Fibroblast of pulmonary artery (primary cell): Measurements from ENCODE around the gene LCLAT1.

Experiments
- DNase-seq: peaks from one replicate; pipeline ENCODE4 v3.0.0-alpha.2; 2010; ENCODE audit warnings: low read depth
- H3K4me3 ChIP-seq: replicated peaks from 2 replicates; pipeline ENCODE4 v1.5.1; 2011; ENCODE audit warnings: low read depth, mild to moderate bottlenecking, control low read depth, low read length, moderate library complexity
- CTCF ChIP-seq: IDR thresholded peaks from 2 replicates; pipeline ENCODE4 v1.5.1; 2011; ENCODE audit warnings: mild to moderate bottlenecking, control low read depth, low read length, inconsistent platforms; ENCODE audit errors: missing control alignments

LCLAT1 gene

GRCh38 chr2:30412684-30413570 lies 34.1 kb upstream of the LCLAT1 start:
- no peak for TF ChIP-seq CTCF
- H3K4me3 ChIP-seq, result no peak overlapping the region
- no peak for DNase-seq

- no peak overlapping the region for H3K4me3 ChIP-seq
- DNase-seq, result no peak
- no peak for TF ChIP-seq CTCF
These were observed 32.1 kb upstream of the LCLAT1 start for GRCh38 chr2:30414961-30415360.

GRCh38 chr2:30417253-30417652 lies 29.8 kb upstream of the LCLAT1 start:
- TF ChIP-seq CTCF, result no peak
- no peak overlapping the region for H3K4me3 ChIP-seq
- DNase-seq, result peak; percentile 37

GRCh38 chr2:30421026-30421603 lies 25.9 kb upstream of the LCLAT1 start:
- TF ChIP-seq CTCF, result no peak
- DNase-seq, result no peak
- H3K4me3 ChIP-seq, result no peak overlapping the region

- TF ChIP-seq CTCF, result no peak
- peak; percentile 71 for DNase-seq
- H3K4me3 ChIP-seq, result no peak overlapping the region
These were observed 25.2 kb upstream of the LCLAT1 start for GRCh38 chr2:30421604-30422443.

- DNase-seq, result peak; percentile 32
- no peak for TF ChIP-seq CTCF
- H3K4me3 ChIP-seq, result no peak overlapping the region
These were observed 24.5 kb upstream of the LCLAT1 start for GRCh38 chr2:30422444-30423040.
